Measurements from ENCODE around the gene SLC9A4.

- TF ChIP-seq CTCF (IDR thresholded peaks at IDR 0.05; ENCODE audit: poor library complexity, severe bottlenecking) (no peak), EP300 (conservative IDR thresholded peaks at IDR 0.05; ENCODE audit: poor library complexity, severe bottlenecking) (no peak), REST (IDR thresholded peaks at IDR 0.05; ENCODE audit: borderline replicate concordance) (no peak), EZH2 (IDR thresholded peaks at IDR 0.05; ENCODE audit: borderline replicate concordance, insufficient read depth, low read length, poor library complexity, severe bottlenecking) (no peak)
Measured at GRCh38 chr2:102540882-102541281, 67.9 kb downstream of the SLC9A4 start.
